Activated CD8-positive, alpha-beta memory T cell treated with anti-CD3 and anti-CD28 coated beads, Interleukin-2, amount 50 U/mL, for 4 hours (primary cell): ENCODE results near the gene BCL2.

Source experiments
- DNase-seq: peaks from one replicate; pipeline ENCODE4 v3.0.0-alpha.2; 2020

Gene BCL2

DNA sequence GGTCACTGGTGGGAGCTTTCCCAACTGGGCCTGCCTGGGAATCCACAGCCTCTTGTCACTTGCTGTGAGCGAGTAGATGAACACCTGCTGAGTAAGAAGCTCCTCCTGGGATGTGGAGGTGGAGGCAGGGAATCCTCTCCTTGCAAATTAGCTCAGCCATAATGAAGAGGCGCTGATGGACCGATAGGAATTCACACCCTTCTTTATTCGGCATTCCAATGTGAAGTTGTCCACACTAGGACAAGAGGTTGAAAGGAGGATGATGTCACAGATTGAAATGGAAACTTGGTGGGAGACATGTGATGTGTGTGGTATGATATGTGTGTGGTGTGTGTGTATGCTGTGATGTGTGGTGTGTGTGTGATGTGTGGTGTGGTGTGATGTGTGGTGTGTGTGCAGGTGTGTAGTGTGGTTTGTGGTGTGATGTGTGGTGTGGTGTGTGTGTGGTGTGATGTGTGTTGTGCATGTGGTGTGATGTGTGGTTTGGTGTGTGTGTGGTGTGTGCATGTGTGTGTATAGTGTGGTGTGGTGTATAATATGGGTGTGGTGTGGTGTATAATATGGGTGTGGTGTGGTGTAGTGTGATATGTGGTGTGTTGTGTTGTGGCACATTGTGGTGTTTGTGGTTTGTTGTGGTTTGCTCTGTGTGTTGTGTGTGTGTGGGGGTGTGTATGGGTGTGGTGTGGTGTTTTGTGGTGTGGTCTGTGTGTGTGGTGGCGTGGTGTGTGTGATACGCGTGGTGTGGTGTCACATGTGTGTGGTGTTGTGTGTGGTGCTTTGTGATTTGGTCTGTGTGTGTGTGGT, 216.4 kb downstream of the BCL2 start:
- DNase-seq, result no peak

DNA sequence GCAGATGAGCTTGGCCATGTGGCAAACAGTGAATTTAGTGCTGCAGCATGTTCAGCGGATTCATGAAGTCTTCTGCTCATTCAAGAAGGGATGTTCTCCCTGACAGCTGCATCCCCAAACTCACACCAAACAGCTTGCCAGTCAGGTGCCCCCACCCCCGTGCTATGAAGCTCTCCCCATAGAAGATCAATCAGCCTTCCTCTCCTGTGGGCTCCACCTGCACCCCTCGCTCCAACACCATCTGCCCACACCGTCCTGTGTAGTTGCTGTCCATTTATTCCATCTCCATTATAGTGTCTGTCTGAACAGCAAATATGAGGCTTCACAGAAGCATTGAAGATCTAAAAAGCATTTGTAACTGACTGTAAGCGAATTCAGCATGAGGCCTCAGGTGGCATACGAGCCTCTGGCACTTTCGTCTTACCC, 218.9 kb downstream of the BCL2 start:
- DNase-seq, result no peak

DNA sequence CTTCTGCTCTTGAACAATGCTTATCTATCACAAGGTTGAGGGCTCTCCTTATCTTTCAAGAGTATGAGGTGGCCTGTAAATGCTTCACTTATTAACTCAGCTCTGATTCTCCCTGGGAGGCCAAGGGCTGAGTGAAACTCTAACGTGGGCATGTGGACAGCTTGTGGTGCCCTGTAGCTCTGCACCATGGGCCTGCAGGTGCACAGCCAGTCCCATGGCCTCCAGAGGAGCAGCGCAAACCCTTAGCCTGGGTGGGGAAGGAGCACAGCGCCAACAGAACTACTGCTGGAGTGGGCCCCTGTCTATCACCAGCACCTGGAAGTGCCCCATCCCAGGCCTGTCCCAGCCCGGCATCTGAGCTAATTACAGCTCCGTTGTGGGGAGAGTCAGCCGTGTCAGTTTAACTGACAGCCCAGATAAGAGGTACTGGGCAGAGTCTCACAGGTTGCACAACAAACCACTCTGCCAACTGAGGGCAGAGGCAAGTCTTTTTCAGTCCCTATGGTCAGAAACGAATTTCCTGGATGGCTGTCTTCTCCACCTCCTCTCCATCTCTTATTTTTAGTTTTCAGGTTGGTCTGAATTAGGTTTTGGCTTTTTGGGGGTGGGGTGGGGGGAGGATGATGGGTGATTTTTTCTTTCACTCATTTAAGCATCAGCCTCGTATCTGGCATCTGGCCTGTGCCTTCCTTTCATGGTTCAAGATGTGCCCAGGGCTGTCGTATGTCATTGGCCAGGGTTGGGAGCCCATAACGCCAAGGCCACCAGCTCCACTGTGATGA, 219.5 kb downstream of the BCL2 start:
- DNase-seq, result no peak

DNA sequence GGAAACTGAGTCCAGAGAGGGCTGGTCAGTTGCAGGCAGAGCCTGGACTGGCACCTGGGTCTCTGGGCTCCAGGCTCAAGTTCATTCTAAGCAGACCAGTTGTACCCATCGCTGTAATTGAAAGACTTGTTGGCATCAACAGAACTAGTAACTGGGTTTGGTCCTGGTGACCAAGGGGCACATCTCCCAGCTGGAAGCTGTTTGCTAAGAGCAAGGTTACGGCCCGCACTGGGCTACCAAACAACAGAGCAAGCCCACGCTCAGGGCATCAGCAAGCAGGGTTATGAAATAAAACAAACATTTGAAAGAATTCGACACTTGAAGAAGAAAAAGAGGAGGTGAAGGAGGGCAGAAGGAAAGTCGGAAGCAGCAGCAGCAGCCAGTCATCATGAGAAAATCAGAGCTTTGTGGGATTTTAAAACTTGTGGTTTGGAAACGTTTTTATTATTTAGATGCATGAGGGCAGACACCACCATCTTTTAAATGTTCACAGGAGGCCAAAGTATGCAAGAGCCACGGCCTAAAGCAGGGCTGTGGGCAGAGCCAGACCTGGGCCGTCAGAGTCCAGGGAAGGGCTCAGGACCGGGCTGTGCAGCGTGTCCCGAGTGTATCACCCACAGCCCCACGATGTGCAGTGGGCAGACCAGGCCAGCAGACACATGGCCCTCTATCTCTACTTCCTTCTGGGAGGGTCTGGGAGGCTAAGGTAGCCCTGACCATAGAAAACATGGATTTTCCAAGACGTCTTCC, 220.3 kb downstream of the BCL2 start:
- DNase-seq, result no peak

DNA sequence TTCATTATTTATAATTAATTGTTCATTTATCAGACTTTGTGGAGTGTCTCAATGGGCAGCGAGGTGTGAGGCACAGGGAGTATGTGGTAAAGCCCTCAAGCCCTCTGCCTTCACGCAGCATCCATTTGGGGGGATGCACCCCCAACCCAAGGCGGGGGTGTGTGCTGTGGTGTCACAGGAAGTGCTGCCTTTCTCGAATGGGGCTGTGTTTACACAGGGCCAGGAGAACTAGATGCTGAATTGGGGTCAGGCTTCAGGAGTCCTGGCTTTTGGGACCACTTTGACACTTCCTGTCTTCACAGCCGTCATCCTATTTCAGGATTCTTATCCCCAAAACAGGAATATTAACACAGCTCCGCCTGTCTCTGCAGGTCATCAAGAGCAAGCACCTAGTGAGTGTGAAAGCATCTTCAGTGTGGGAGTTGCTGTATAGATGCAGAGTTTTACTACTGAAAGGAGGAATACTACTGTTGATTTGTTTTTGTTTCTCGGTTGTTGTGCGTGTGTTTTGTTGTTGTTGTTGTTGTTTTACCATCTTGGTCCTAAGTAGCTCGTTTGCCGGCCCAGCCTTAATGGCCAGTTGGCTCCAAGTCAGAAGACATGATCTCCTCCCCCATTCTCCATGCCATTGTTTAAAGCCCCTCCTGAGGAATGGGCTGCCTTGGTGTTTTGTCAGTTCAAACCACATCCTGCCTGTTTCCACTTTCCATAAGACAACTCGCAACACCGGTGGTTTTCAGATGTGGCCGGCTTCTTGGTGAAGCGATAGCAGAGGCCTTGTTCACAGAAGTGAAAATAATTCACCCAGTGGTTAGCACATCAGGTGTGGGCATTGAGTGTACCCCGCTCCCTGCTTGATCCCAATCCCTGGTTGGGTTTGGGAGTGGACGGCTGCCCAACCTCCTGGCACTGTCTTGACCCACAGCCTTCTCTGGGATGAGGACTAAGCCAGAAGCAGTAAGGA, 221.3 kb downstream of the BCL2 start:
- no peak for DNase-seq

DNA sequence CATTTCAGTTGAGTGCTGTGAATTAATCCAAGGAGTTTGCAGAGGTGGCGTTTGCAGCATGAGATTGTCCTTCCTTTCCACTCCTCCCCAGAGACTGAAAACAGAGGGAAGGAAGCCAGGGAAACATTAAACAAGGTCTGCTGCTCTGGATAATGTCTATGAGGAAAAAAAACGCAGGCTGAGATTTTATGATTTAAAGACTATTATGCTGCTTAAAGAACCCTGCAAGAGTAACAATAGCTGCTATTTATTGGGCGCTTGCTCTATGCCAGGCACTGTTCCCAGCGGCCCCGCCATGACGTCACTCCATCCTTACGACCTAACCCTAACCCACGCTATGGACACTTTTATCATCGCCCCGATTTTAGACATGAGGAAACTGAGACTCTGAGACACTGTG, 222.4 kb downstream of the BCL2 start:
- DNase-seq, result no peak

DNA sequence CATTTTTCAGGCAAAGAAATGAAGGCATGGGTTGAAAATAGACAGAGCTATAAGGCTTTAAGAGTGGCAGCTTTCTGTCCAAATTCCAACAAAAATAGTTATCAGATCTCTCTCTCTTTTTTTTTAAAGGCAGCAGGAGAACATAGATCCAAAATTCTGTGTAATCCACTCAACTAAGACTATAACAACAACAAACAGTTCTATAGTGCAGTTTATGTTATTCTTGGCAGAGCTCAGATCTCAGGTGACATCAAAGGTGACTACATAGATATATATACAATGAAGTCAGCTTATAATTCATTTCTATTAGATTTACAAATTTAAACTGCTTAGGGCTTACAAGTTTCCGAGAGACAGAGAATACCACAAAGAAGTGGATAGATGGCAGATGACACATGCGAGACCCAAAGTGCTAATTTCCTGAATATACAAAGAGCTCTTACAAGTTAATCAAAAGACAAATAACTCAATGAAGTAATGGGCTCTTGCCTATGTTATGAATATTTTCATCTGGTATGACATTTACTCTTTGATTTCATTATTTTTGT, 223.2 kb downstream of the BCL2 start:
- DNase-seq, result no peak

- DNase-seq, result no peak
These were observed 223.8 kb downstream of the BCL2 start for GRCh38 chr18:63095768-63096167.

- DNase-seq, result no peak
These were observed 227.8 kb downstream of the BCL2 start for GRCh38 chr18:63091671-63092364.

DNA sequence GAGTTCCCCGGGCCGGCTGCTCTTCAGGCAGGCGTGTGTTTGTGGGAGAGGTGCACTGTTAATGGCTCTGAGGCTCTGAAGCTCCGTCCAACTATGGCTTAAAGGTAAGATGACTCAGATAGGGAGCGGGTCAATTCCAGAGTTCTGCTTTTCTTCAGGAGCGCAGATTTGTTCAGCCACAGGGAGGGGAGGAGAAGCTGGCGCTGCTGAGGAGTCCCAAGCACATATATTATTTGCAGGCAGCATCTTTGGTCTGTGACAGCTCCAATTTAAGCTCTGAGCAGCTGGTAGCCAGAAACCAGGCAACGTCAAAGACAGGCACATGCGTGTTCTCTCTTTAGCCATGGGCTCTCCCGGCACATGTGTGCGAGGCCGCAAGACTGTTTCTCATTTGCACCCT, 229.2 kb downstream of the BCL2 start:
- no peak for DNase-seq

- DNase-seq, result no peak
These were observed 230.5 kb downstream of the BCL2 start for GRCh38 chr18:63089041-63089440.

GRCh38 chr18:63088262-63088661, 231.3 kb downstream of the BCL2 start:
- DNase-seq, result no peak

DNA sequence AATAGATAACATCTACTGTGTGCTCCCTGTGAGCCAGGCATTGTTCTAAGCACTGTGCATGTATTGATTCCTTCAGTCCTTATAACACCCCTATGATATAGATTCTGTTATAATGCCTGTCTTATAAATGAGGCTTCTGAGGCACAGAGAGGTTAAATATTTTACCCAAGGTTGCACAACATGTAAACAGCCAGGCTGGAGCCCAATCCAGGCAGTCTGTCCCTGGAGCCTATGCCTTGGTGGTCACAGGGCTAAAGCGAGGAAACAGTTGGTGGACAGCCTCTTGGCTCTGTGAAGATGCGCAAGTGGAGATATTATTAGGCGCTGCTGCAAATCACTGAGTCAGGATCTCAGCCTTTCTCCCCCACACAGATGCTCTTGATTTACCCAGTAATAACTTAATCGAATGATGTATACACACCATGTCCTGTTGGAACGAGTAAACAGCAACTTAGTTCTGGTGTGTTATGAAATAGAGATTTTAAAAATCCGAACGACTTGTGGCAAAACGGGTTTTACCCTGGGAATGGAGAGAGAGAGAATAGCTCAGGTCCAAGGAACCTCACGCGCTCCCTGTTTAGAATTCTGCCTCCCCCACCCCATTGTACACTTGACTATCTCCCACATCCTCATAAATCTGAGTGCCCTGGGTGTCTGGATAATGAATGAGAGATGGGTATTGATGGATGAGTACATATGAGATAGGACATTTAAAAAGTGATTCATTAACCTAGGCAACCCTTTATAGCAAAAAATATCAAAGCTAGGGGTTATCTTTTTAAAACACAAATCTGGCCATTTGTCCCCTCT, 231.9 kb downstream of the BCL2 start:
- DNase-seq, result no peak

- no peak for DNase-seq
These were observed 234.0 kb downstream of the BCL2 start for GRCh38 chr18:63085611-63086010.

DNA sequence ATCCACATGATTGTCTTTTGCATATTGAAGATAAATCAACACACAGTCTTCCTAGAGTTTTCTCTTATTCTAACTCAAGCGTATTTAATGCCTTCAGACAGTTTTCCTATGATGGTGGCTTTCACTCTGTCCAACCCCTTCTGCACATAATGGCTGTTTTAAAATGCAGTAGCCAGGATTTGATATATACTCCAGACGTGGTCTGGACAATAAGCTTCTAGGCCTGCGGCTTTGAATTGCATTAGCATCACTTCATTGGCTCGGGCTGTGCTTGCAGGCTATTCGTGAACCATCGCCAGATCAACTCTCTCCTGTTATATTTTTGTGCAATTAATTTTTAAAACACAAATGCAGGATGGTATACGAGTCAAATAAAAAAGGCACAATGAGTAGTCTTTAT, 235.3 kb downstream of the BCL2 start:
- no peak for DNase-seq

DNA sequence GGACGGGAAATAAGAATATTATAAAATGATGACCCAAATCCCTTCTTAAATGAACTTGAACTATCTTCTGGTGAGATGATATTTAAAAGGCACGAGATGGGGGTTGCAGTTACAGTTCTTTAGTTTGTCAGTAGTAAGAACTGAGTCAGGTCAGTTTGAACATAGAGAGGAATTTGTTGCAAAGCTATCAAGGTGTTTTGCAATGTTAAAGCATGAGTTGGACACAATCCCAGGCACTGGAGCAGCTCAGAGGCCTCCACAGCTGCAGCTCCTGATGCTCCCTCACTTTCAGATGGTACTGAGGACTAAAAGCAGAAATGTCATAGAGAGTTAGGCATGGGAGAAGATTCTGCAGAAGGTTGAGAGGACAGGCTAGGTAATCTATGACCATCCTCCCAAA, 236.0 kb downstream of the BCL2 start:
- DNase-seq, result no peak

- no peak for DNase-seq
These were observed 236.5 kb downstream of the BCL2 start for GRCh38 chr18:63083020-63083531.

DNA sequence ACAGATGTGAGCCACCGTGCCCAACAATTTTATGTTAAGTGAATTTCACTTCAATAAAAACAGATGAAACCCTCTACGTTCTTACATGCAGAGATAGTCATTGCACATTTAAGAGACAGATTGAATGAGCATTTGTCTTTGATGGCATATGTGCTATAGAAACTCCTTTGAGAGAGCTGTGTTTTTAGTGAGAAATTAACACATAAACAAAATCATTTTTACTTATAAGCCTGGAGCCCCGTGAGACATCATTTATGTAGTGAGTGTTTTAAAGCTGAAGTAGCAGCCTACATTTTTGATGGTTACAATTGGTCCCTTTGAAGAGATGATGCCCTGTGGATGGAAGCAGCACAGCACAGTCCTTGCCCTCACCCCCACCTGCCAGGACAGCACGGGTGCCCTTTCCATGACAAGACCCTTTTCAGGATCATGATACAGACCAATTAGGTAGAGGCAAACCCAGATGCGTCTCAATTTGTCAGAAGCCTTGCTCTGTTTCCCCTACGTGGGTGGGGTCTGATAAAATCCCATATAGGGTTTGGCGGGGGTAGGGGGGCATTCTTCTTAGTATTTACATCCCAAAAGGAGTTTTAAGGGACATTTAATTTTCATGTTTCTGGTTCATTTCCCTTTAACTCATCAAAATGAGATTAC, 237.1 kb downstream of the BCL2 start:
- DNase-seq, result no peak

- DNase-seq, result no peak
These were observed 240.5 kb downstream of the BCL2 start for GRCh38 chr18:63079114-63079513.

GRCh38 chr18:63078471-63078870, 241.1 kb downstream of the BCL2 start:
- DNase-seq, result no peak
